Spleen (tissue), 13 donors: ENCODE measurements around the gene MTRFR. TPM values are rescaled to one million over a fixed set of nuclear protein-coding genes. Genes with fewer than 3 reads are reported as not detected.

Source experiments
- DNase-seq: peaks from one replicate; pipeline ENCODE4 v3.0.0-alpha.2; 2020
- H3K27ac ChIP-seq, 8 donors: fragments of 200-600 bp; sonication (generic) in 7 of 8; 1 replicate in 4 of 8; 2 replicates in 4 of 8; pipeline versions ENCODE4 v1.5.0 to v1.8.0; 2016 to 2021; ENCODE audit warnings: inconsistent platforms in 4 of 8, mild to moderate bottlenecking in 4 of 8, moderate library complexity in 1 of 8
- H3K27me3 ChIP-seq, 7 donors: fragments of 200-600 bp; sonication (generic) in 6 of 7; replicated peaks in 1 of 7; 1 replicate in 4 of 7; 2 replicates in 3 of 7; pipeline versions ENCODE4 v1.5.0 to v1.8.0; 2016 to 2021; ENCODE audit warnings: inconsistent platforms in 3 of 7, mild to moderate bottlenecking in 1 of 7
- H3K36me3 ChIP-seq, 6 donors: fragments of 200-600 bp; sonication (generic) in 5 of 6; 1 replicate in 4 of 6; 2 replicates in 2 of 6; pipeline versions ENCODE4 v1.5.0 to v1.8.0; 2016 to 2021; ENCODE audit warnings: inconsistent platforms in 2 of 6
- H3K4me1 ChIP-seq, 6 donors: fragments of 200-600 bp; sonication (generic) in 5 of 6; 1 replicate in 3 of 6; 2 replicates in 3 of 6; pipeline versions ENCODE4 v1.5.0 to v1.8.0; 2016 to 2021; ENCODE audit warnings: inconsistent platforms in 3 of 6
- H3K4me3 ChIP-seq, 8 donors: fragments of 200-600 bp; sonication (generic) in 7 of 8; 1 replicate in 4 of 8; 2 replicates in 4 of 8; pipeline versions ENCODE4 v1.5.0 to v1.8.0; 2016 to 2021; ENCODE audit warnings: inconsistent platforms in 4 of 8, mild to moderate bottlenecking in 4 of 8, moderate library complexity in 2 of 8
- H3K9me3 ChIP-seq, 8 donors: fragments of 200-600 bp; sonication (generic) in 7 of 8; 1 replicate in 4 of 8; 2 replicates in 4 of 8; pipeline versions ENCODE4 v1.5.0 to v1.8.0; 2016 to 2021; ENCODE audit warnings: inconsistent platforms in 4 of 8
- CTCF ChIP-seq, 11 experiments: fragments of 200-600 bp in 7 of 11; fragments of 450-650 bp in 4 of 11; sonication (generic) in 4 of 11; IDR thresholded peaks in 8 of 11; conservative IDR thresholded peaks in 3 of 11; 1 replicate in 7 of 11; 2 replicates in 4 of 11; pipeline versions ENCODE4 v1.4.0 to v1.8.0; 2016 to 2021; ENCODE audit warnings: antibody characterized with exemption in 11 of 11, inconsistent platforms in 4 of 11, mild to moderate bottlenecking in 1 of 11
- POLR2A ChIP-seq, 3 donors: fragments of 450-650 bp; IDR thresholded peaks; one replicate each; pipeline ENCODE4 v1.5.1; 2017; ENCODE audit warnings: antibody characterized with exemption in 3 of 3, mild to moderate bottlenecking in 1 of 3
- POLR2AphosphoS5 ChIP-seq, 3 donors: sonication (generic); formaldehyde crosslinking; IDR thresholded peaks; one replicate each; pipeline ENCODE4 v1.5.1; 2017; ENCODE audit warnings: antibody characterized with exemption in 3 of 3
- WGBS, 5 donors: extraction: QIAGEN DNeasy Blood & Tissue Kit in 3 of 5; methylation state at CpG; one replicate each; pipeline versions ENCODE4 v1.1.5 to v1.1.7; 2013 to 2018; 5-methylcytosine and 5-hydroxymethylcytosine counted together
- intact Hi-C: fragments of 100-400 bp; cut with DNase I; formaldehyde crosslinking; loops from one replicate; pipeline ENCODE4 v1.15.0; 2023; ENCODE audit warnings: low total_unique reads
- long read RNA-seq, 2 donors: transcript quantifications; one replicate each; lab custom pipeline, GENCODE V29; 2026
- polyA plus RNA-seq, 3 donors: library from polyadenylated mRNA; stranded (reverse); fragments of 200-250 nt; gene quantifications; one replicate each; pipeline ENCODE4 v1.2.1, GENCODE V29; 2013
- total RNA-seq, 7 donors: library from RNA; depleted of rRNA in 3 of 7; stranded (reverse); fragments of >200 nt in 3 of 7; fragmentation: NEBNext Ultra II Directional in 4 of 7; extraction: Animal tissue kit (Norgen Biotek cat#: 25700) in 4 of 7; gene quantifications; one replicate each; pipeline versions ENCODE4 v1.1.0 to v1.2.1, GENCODE V29; 2016 to 2021
- donor health status: healthy with polysubstance abuse.
- donor health status: DM: no; HTN: no; CAD: no; lungs with moderate emphysema.
- donor health status: DM: no; HTN: no; CAD: no.
- donor health status: Bipolar disorder and iron deficiency.
- donor health status: healthy.
- donor health status: DM: no; HTN: no; CAD: no.
- donor health status: DM: yes; HTN: yes; CAD: no.

MTRFR gene
- total RNA-seq (10 to 100 TPM; 11.9 to 21.0 (median 14.8) TPM), polyA plus RNA-seq (10 to 100 TPM; 15.8 to 17.4 (median 17.3) TPM)
- long read RNA-seq, donor 1, transcript C12orf65-201 (3 exons, 2,073 nt): major isoform, 11 of 12 reads
- long read RNA-seq, donor 1, partial matches to known transcripts: 0 of 12 reads
- long read RNA-seq, donor 1, other reads (novel, unspliced or antisense): 0 of 12 reads
- long read RNA-seq, donor 2, transcript C12orf65-201 (3 exons, 2,073 nt): major isoform, 12 of 16 reads
- long read RNA-seq, donor 2, partial matches to known transcripts: 0 of 16 reads
- long read RNA-seq, donor 2, other reads (novel, unspliced or antisense): 0 of 16 reads

- intact Hi-C loops: loop anchor here (5.0 to 10.0 kb wide), 2 partner anchors 251 to 378 kb away; partner anchors contain the start of gene ARL6IP4
- 0 to 2% (median 0%) methylated on average over 40 to 66 of the region's 66 CpGs for WGBS, 5 donors
- H3K4me1 ChIP-seq: peaks cover 41 to 89% (median 85%) of the 10 kb centered on the region in 6 donors
These were observed at the start of gene MTRFR, which contains the start of gene MPHOSPH9 for GRCh38 chr12:123232807-123233504. MTRFR (plus strand) TSS chr12:123233436; CDS start chr12:123253675, 20,239 bp downstream. MPHOSPH9 (minus strand) TSS chr12:123233141; CDS start chr12:123230364, 2,777 bp downstream.

GRCh38 chr12:123187637-123188036, 45.6 kb upstream of the MTRFR start:
- Histone ChIP-seq H3K4me1 (no peaks in the 10 kb centered on the region), H3K4me3 (no peak overlapping the region), H3K36me3 (peaks cover 0 to 99% (median 53%) of the 10 kb centered on the region in 6 donors), H3K27ac (no peak overlapping the region), H3K27me3 (no peaks in the 10 kb centered on the region), H3K9me3 (no peaks in the 10 kb centered on the region)
- intact Hi-C loops: no loop called here
- no peak for DNase-seq
- TF ChIP-seq POLR2A (IDR thresholded peaks at IDR 0.05) (no peak), POLR2AphosphoS5 (IDR thresholded peaks at IDR 0.05) (no peak), CTCF (IDR thresholded peaks at IDR 0.05 in 8 of 11, conservative IDR thresholded peaks at IDR 0.05 in 3 of 11) (no peak)
- 94 to 99% (median 96%) methylated on average over 6 of the region's 6 CpGs for WGBS, 5 donors

More at GRCh38 chr12:123232807-123233504, at the start of gene MTRFR, which contains the start of gene MPHOSPH9:
- H3K36me3 ChIP-seq: peaks cover 0 to 19% (median 0%) of the 10 kb centered on the region in 6 donors
- TF ChIP-seq POLR2A (IDR thresholded peaks at IDR 0.05) (peak; percentile 67 to 98 (median 98)), POLR2AphosphoS5 (IDR thresholded peaks at IDR 0.05) (peak; percentile 99 to 100 (median 100)), CTCF (IDR thresholded peaks at IDR 0.05 in 8 of 11, conservative IDR thresholded peaks at IDR 0.05 in 3 of 11) (peak in 4 of 11 experiments; percentile 12 to 50 (median 19))
- no peaks in the 10 kb centered on the region for H3K27me3 ChIP-seq
- peak; percentile 99 for DNase-seq
- peak within 1 kb of the TSS; percentile 88 to 96 (median 94) for H3K27ac ChIP-seq
- peak within 1 kb of the TSS; percentile 71 to 97 (median 85) for H3K4me3 ChIP-seq
- H3K9me3 ChIP-seq: no peaks in the 10 kb centered on the region

- peaks cover 6 to 96% (median 33%) of the 10 kb centered on the region in 6 donors for H3K36me3 ChIP-seq
- WGBS, 5 donors: 92 to 99% (median 96%) methylated on average over 3 of the region's 3 CpGs
- no peaks in the 10 kb centered on the region for H3K9me3 ChIP-seq
- no peak overlapping the region for H3K4me3 ChIP-seq
- H3K4me1 ChIP-seq: no peaks in the 10 kb centered on the region
- intact Hi-C loops: no loop called here
- DNase-seq: no peak
- TF ChIP-seq POLR2A (IDR thresholded peaks at IDR 0.05): no peak
- TF ChIP-seq POLR2AphosphoS5 (IDR thresholded peaks at IDR 0.05): no peak
- TF ChIP-seq CTCF (IDR thresholded peaks at IDR 0.05 in 8 of 11, conservative IDR thresholded peaks at IDR 0.05 in 3 of 11): no peak
- no peaks in the 10 kb centered on the region for H3K27me3 ChIP-seq
- H3K27ac ChIP-seq: no peak overlapping the region
These were observed 33.3 kb upstream of the MTRFR start for GRCh38 chr12:123199936-123200335.
